ENCODE measurements around the gene UBN1. TPM values are rescaled to one million over a fixed set of nuclear protein-coding genes. Genes with fewer than 3 reads are reported as not detected.

UBN1 gene
- total and polyA plus RNA-seq, 2 donors (not counting 3 experiments of a cell fraction or from before 2014, with no cell fraction given) = 26.0 to 44.8 TPM

GRCh38 chr16:4859190-4859899, 12.1 kb downstream of the UBN1 start:
- Histone ChIP-seq H2AFZ (ENCODE audit: low read depth, low read length) (no peak overlapping the region), H3K27ac (ENCODE audit: insufficient read depth, low read depth, low read length) (peak overlapping the region; percentile 86), H3K27me3 (ENCODE audit: control insufficient read depth in 2 of 2, insufficient read depth in 2 of 2, low read length in 2 of 2) (no peaks in the 10 kb centered on the region), H3K4me2 (ENCODE audit: insufficient read depth, low read length) (peak overlapping the region; percentile 32), H3K4me3 (replicated peaks in 1 of 3; ENCODE audit: insufficient read depth in 1 of 3, low read depth in 1 of 3, low read length in 3 of 3) (peak overlapping the region in 1 of 3 experiments; percentile 0), H3K9me1 (replicated peaks; ENCODE audit: control insufficient read depth, extremely low read depth, insufficient read depth, low read length) (no peaks in the 10 kb centered on the region), H3K9ac (replicated peaks; ENCODE audit: extremely low read depth, insufficient read depth, low read length) (peak overlapping the region; percentile 48), H3K36me3 (ENCODE audit: control insufficient read depth in 2 of 2, extremely low read depth in 1 of 2, insufficient read depth in 2 of 2, low read length in 2 of 2) (peaks cover 16 to 24% of the 10 kb centered on the region in 2 experiments), H3K4me1 (ENCODE audit: control insufficient read depth, extremely low read depth, insufficient read depth, low read length) (peaks cover 26% of the 10 kb centered on the region), H3K9me3 (replicated peaks; ENCODE audit: control insufficient read depth, insufficient read depth, low read length) (no peaks in the 10 kb centered on the region), H4K20me1 (replicated peaks; ENCODE audit: control insufficient read depth, extremely low read depth, insufficient read depth, low read length) (no peaks in the 10 kb centered on the region), H3K79me2 (ENCODE audit: control insufficient read depth, insufficient read depth, low read length) (peaks cover 67% of the 10 kb centered on the region)
- DNase-seq (ENCODE audit: low read depth, low spot score) (peak; percentile 73), FAIRE-seq (no peak)
- TSS peak; percentile 17 for BruUV-seq (replicated peaks)
- TF ChIP-seq POLR2AphosphoS5 (IDR thresholded peaks at IDR 0.05; ENCODE audit: insufficient read depth, low read depth, low read length) = no peak
- ChIA-PET POLR2A (interaction anchor here (0.6 to 0.8 kb wide), 2 partner anchors 15 to 86 kb away, joined by 3 to 7 read pairs; no protein-coding TSS in a partner anchor), CTCF (interaction anchor here (0.8 to 1.8 kb wide), 7 partner anchors 8 to 97 kb away, joined by 3 to 13 read pairs (median 4); no protein-coding TSS in a partner anchor)
- intact Hi-C loops (cut with micrococcal nuclease) = no loop called here
- dilution Hi-C loops (cut with MboI; ENCODE audit: extremely low pct_ligation_motif_present, low sequenced_read_pairs) = no loop called here

GRCh38 chr16:4859900-4860255, 12.6 kb downstream of the UBN1 start:
- DNase-seq (ENCODE audit: low read depth, low spot score) (no peak), FAIRE-seq (peak; percentile 89)
- peak overlapping the region; percentile 86 for H3K27ac ChIP-seq (ENCODE audit: insufficient read depth, low read depth, low read length)
- intact Hi-C loops (cut with micrococcal nuclease) = no loop called here
- no TSS peak for BruUV-seq (replicated peaks)
- H3K4me2 ChIP-seq (ENCODE audit: insufficient read depth, low read length) = peak overlapping the region; percentile 32
- H3K36me3 ChIP-seq (ENCODE audit: control insufficient read depth in 2 of 2, extremely low read depth in 1 of 2, insufficient read depth in 2 of 2, low read length in 2 of 2) = peaks cover 16 to 23% of the 10 kb centered on the region in 2 experiments
- dilution Hi-C loops (cut with MboI; ENCODE audit: extremely low pct_ligation_motif_present, low sequenced_read_pairs) = no loop called here
- ChIA-PET POLR2A (interaction anchor here (0.8 kb wide), 1 partner anchor 15 kb away, joined by 3 read pairs; no protein-coding TSS in a partner anchor), CTCF (interaction anchor here (0.8 to 1.8 kb wide), 7 partner anchors 8 to 96 kb away, joined by 3 to 13 read pairs (median 4); no protein-coding TSS in a partner anchor)
- H3K4me3 ChIP-seq (replicated peaks in 1 of 3; ENCODE audit: insufficient read depth in 1 of 3, low read depth in 1 of 3, low read length in 3 of 3) = peak overlapping the region in 1 of 3 experiments; percentile 0
- peaks cover 26% of the 10 kb centered on the region for H3K4me1 ChIP-seq (ENCODE audit: control insufficient read depth, extremely low read depth, insufficient read depth, low read length)
- H3K27me3 ChIP-seq (ENCODE audit: control insufficient read depth in 2 of 2, insufficient read depth in 2 of 2, low read length in 2 of 2) = no peaks in the 10 kb centered on the region
- H3K79me2 ChIP-seq (ENCODE audit: control insufficient read depth, insufficient read depth, low read length) = peaks cover 69% of the 10 kb centered on the region
- H4K20me1 ChIP-seq (replicated peaks; ENCODE audit: control insufficient read depth, extremely low read depth, insufficient read depth, low read length) = no peaks in the 10 kb centered on the region
- H3K9me1 ChIP-seq (replicated peaks; ENCODE audit: control insufficient read depth, extremely low read depth, insufficient read depth, low read length) = no peaks in the 10 kb centered on the region
- H2AFZ ChIP-seq (ENCODE audit: low read depth, low read length) = no peak overlapping the region
- H3K9ac ChIP-seq (replicated peaks; ENCODE audit: extremely low read depth, insufficient read depth, low read length) = peak overlapping the region; percentile 48
- no peaks in the 10 kb centered on the region for H3K9me3 ChIP-seq (replicated peaks; ENCODE audit: control insufficient read depth, insufficient read depth, low read length)
- no peak for TF ChIP-seq GATA2 (IDR thresholded peaks at IDR 0.05; ENCODE audit: insufficient read depth, insufficient read length, low read depth, low read length)
- peak; percentile 74 for TF ChIP-seq POLR2AphosphoS5 (IDR thresholded peaks at IDR 0.05; ENCODE audit: insufficient read depth, low read depth, low read length)
- peak; percentile 24 for TF ChIP-seq POLR2A (IDR thresholded peaks at IDR 0.05; ENCODE audit: low read depth, low read length)
- peak; percentile 86 for TF ChIP-seq FOS (IDR thresholded peaks at IDR 0.05; ENCODE audit: borderline replicate concordance, insufficient read depth, low read length)
- TF ChIP-seq MAX (IDR thresholded peaks at IDR 0.05; ENCODE audit: insufficient read depth, insufficient read length) = no peak
- peak; percentile 27 for TF ChIP-seq JUN (IDR thresholded peaks at IDR 0.05; ENCODE audit: borderline replicate concordance, insufficient read depth, insufficient read length, low read depth)
- no peak for TF ChIP-seq EZH2 (IDR thresholded peaks at IDR 0.05; ENCODE audit: borderline replicate concordance, low read depth, low read length, severe bottlenecking)
- TF ChIP-seq CTCF (IDR thresholded peaks at IDR 0.05; ENCODE audit: extremely low read depth in 1 of 2, insufficient read depth in 1 of 2, low read depth in 1 of 2, low read length in 2 of 2) = no peak
- peak; percentile 54 for TF ChIP-seq MYC (IDR thresholded peaks at IDR 0.05; ENCODE audit: low read depth, low read length)

All from endothelial cell of umbilical vein (primary cell).